Hematopoietic multipotent progenitor cell treated with erythropoietin and hydrocortisone succinate and interleukin-3 and kit ligand, for 4 days (in vitro differentiated cells): ENCODE results near the gene PHKG2.

Experiments used
- DNase-seq: peaks from one replicate; pipeline ENCODE4 v3.0.0-alpha.2; 2015

The PHKG2 gene

GRCh38 chr16:30728899-30729672, 19.1 kb upstream of the PHKG2 start:
- no peak for DNase-seq

GRCh38 chr16:30731411-30731810, 16.8 kb upstream of the PHKG2 start:
- DNase-seq: no peak

- no peak for DNase-seq
These were observed 11.0 kb upstream of the PHKG2 start for GRCh38 chr16:30736995-30737793.

GRCh38 chr16:30737794-30738648, 10.2 kb upstream of the PHKG2 start:
- no peak for DNase-seq

GRCh38 chr16:30738984-30739951, 9.0 kb upstream of the PHKG2 start:
- DNase-seq: no peak

- peak; percentile 77 for DNase-seq
These were observed 7.6 kb upstream of the PHKG2 start for GRCh38 chr16:30740364-30741251.

- DNase-seq: no peak
These were observed 6.7 kb upstream of the PHKG2 start for GRCh38 chr16:30741461-30741914.

GRCh38 chr16:30743716-30744115, 4.5 kb upstream of the PHKG2 start:
- DNase-seq: no peak

GRCh38 chr16:30744183-30744582, 4.0 kb upstream of the PHKG2 start:
- no peak for DNase-seq

GRCh38 chr16:30745082-30745481, 3.1 kb upstream of the PHKG2 start:
- DNase-seq: no peak

- no peak for DNase-seq
These were observed 1.5 kb upstream of the PHKG2 start for GRCh38 chr16:30746638-30747175.

- peak; percentile 17 for DNase-seq
These were observed 894 bp upstream of the PHKG2 start for GRCh38 chr16:30747331-30747730.

- peak; percentile 69 for DNase-seq
These were observed 615 bp downstream of the PHKG2 start for GRCh38 chr16:30748634-30749445.

GRCh38 chr16:30750201-30750600, 2.0 kb downstream of the PHKG2 start:
- no peak for DNase-seq

- DNase-seq: no peak
These were observed 2.7 kb downstream of the PHKG2 start for GRCh38 chr16:30750876-30751465.

- no peak for DNase-seq
These were observed 5.4 kb downstream of the PHKG2 start for GRCh38 chr16:30753596-30753995.

GRCh38 chr16:30755955-30756780, 7.9 kb downstream of the PHKG2 start:
- no peak for DNase-seq

- no peak for DNase-seq
These were observed 8.5 kb downstream of the PHKG2 start for GRCh38 chr16:30756781-30757100.
